Sigmoid colon (tissue), 7 donors: ENCODE measurements around the gene RFC2. TPM values are rescaled to one million over a fixed set of nuclear protein-coding genes. Genes with fewer than 3 reads are reported as not detected.

Experiments
- DNase-seq: peaks from one replicate; pipeline ENCODE4 v3.0.0-alpha.2; 2019
- H3K27ac ChIP-seq, 4 donors: fragments of 200-600 bp; sonication (generic); one replicate each; pipeline ENCODE4 v1.5.1; 2016 to 2019; ENCODE audit warnings: mild to moderate bottlenecking in 1 of 4
- H3K27me3 ChIP-seq, 3 donors: fragments of 200-600 bp; sonication (generic); one replicate each; pipeline ENCODE4 v1.5.1; 2019; ENCODE audit warnings: mild to moderate bottlenecking in 1 of 3
- H3K36me3 ChIP-seq, 4 donors: fragments of 200-600 bp; sonication (generic); one replicate each; pipeline ENCODE4 v1.5.1; 2016 to 2019
- H3K4me1 ChIP-seq, 4 donors: fragments of 200-600 bp; sonication (generic); one replicate each; pipeline ENCODE4 v1.5.1; 2017 to 2019
- H3K4me3 ChIP-seq, 4 donors: fragments of 200-600 bp; sonication (generic); one replicate each; pipeline ENCODE4 v1.5.1; 2017 to 2019; ENCODE audit warnings: mild to moderate bottlenecking in 2 of 4, moderate library complexity in 1 of 4
- H3K9me3 ChIP-seq, 4 donors: fragments of 200-600 bp in 3 of 4; sonication (generic) in 3 of 4; one replicate each; pipeline versions ENCODE4 v1.5.1 to v1.6.1; 2013 to 2019
- CTCF ChIP-seq, 4 experiments: fragments of 450-650 bp in 3 of 4; fragments of 200-600 bp in 1 of 4; IDR thresholded peaks; one replicate each; pipeline ENCODE4 v1.5.1; 2016 to 2019; ENCODE audit warnings: antibody characterized with exemption in 4 of 4, mild to moderate bottlenecking in 3 of 4, moderate library complexity in 2 of 4
- EP300 ChIP-seq, 4 donors: sonication (generic); formaldehyde crosslinking; IDR thresholded peaks; one replicate each; pipeline ENCODE4 v1.6.1; 2017; ENCODE audit warnings: antibody characterized with exemption in 4 of 4
- POLR2A ChIP-seq, 2 donors: fragments of 450-650 bp; IDR thresholded peaks; one replicate each; pipeline ENCODE4 v1.6.1; 2016; ENCODE audit warnings: antibody characterized with exemption in 2 of 2, mild to moderate bottlenecking in 2 of 2, moderate library complexity in 2 of 2
- POLR2AphosphoS5 ChIP-seq, 4 donors: sonication (generic); formaldehyde crosslinking; IDR thresholded peaks; one replicate each; pipeline ENCODE4 v1.6.1; 2017; ENCODE audit warnings: antibody characterized with exemption in 4 of 4
- WGBS, 2 donors: extraction: QIAGEN DNeasy Blood & Tissue Kit; methylation state at CpG; one replicate each; pipeline ENCODE4 v1.1.7; 2013; 5-methylcytosine and 5-hydroxymethylcytosine counted together
- intact Hi-C: fragments of 100-400 bp; cut with DNase I; formaldehyde crosslinking; loops from one replicate; pipeline ENCODE4 v1.15.1; 2023
- polyA plus RNA-seq, 3 donors: library from polyadenylated mRNA; stranded (reverse); fragments of 200-250 nt; gene quantifications; one replicate each; pipeline ENCODE4 v1.2.3, GENCODE V29; 2013
- total RNA-seq, 4 donors: library from RNA; depleted of rRNA; stranded (reverse); fragments of >200 nt; gene quantifications; one replicate each; pipeline ENCODE4 v1.1.0, GENCODE V29; 2016
- donor health status: healthy with polysubstance abuse.
- donor health status: Bipolar disorder and iron deficiency.
- donor health status: healthy.

The RFC2 gene
- total and polyA plus RNA-seq, 7 donors: 3.3 to 30.0 (median 17.8) TPM

- 43 to 73% methylated on average over 18 of the region's 18 CpGs for WGBS, 2 donors
- Histone ChIP-seq H3K36me3 (peaks cover 0 to 3% (median 0%) of the 10 kb centered on the region in 4 donors), H3K9me3 (no peaks in the 10 kb centered on the region), H3K27me3 (no peaks in the 10 kb centered on the region), H3K27ac (no peak overlapping the region), H3K4me1 (no peaks in the 10 kb centered on the region), H3K4me3 (no peak overlapping the region)
- DNase-seq: no peak
- intact Hi-C loops: no loop called here
- TF ChIP-seq POLR2A (IDR thresholded peaks at IDR 0.05): no peak
- TF ChIP-seq EP300 (IDR thresholded peaks at IDR 0.05): no peak
- TF ChIP-seq POLR2AphosphoS5 (IDR thresholded peaks at IDR 0.05): no peak
- no peak for TF ChIP-seq CTCF (IDR thresholded peaks at IDR 0.05)
Observed at GRCh38 chr7:74223711-74224510, 30.3 kb downstream of the RFC2 start.

GRCh38 chr7:74222851-74223710 lies 31.1 kb downstream of the RFC2 start:
- intact Hi-C loops: no loop called here
- Histone ChIP-seq H3K27me3 (no peaks in the 10 kb centered on the region), H3K4me1 (no peaks in the 10 kb centered on the region), H3K36me3 (no peaks in the 10 kb centered on the region), H3K4me3 (no peak overlapping the region), H3K27ac (no peak overlapping the region), H3K9me3 (no peaks in the 10 kb centered on the region)
- no peak for DNase-seq
- 81 to 85% methylated on average over 17 of the region's 17 CpGs for WGBS, 2 donors
- no peak for TF ChIP-seq POLR2A (IDR thresholded peaks at IDR 0.05)
- TF ChIP-seq EP300 (IDR thresholded peaks at IDR 0.05): no peak
- no peak for TF ChIP-seq CTCF (IDR thresholded peaks at IDR 0.05)
- TF ChIP-seq POLR2AphosphoS5 (IDR thresholded peaks at IDR 0.05): no peak

- no peak overlapping the region for H3K4me3 ChIP-seq
- no peak for DNase-seq
- no peaks in the 10 kb centered on the region for H3K27me3 ChIP-seq
- H3K9me3 ChIP-seq: no peaks in the 10 kb centered on the region
- WGBS, 2 donors: 90% methylated on average over 11 of the region's 11 CpGs
- H3K27ac ChIP-seq: no peak overlapping the region
- intact Hi-C loops: no loop called here
- TF ChIP-seq POLR2AphosphoS5 (IDR thresholded peaks at IDR 0.05): no peak
- TF ChIP-seq POLR2A (IDR thresholded peaks at IDR 0.05): no peak
- TF ChIP-seq CTCF (IDR thresholded peaks at IDR 0.05): no peak
- no peak for TF ChIP-seq EP300 (IDR thresholded peaks at IDR 0.05)
- H3K36me3 ChIP-seq: no peaks in the 10 kb centered on the region
- no peaks in the 10 kb centered on the region for H3K4me1 ChIP-seq
Observed at GRCh38 chr7:74221713-74222112, 32.5 kb downstream of the RFC2 start.

- intact Hi-C loops: no loop called here
- no peaks in the 10 kb centered on the region for H3K27me3 ChIP-seq
- no peaks in the 10 kb centered on the region for H3K4me1 ChIP-seq
- DNase-seq: no peak
- TF ChIP-seq EP300 (IDR thresholded peaks at IDR 0.05): no peak
- no peak for TF ChIP-seq POLR2AphosphoS5 (IDR thresholded peaks at IDR 0.05)
- TF ChIP-seq CTCF (IDR thresholded peaks at IDR 0.05): no peak
- TF ChIP-seq POLR2A (IDR thresholded peaks at IDR 0.05): no peak
- no peak overlapping the region for H3K4me3 ChIP-seq
- H3K9me3 ChIP-seq: no peaks in the 10 kb centered on the region
- 69 to 71% methylated on average over 9 of the region's 9 CpGs for WGBS, 2 donors
- no peaks in the 10 kb centered on the region for H3K36me3 ChIP-seq
- H3K27ac ChIP-seq: no peak overlapping the region
Observed at GRCh38 chr7:74220229-74220628, 34.0 kb downstream of the RFC2 start.
